Measurements from ENCODE around the gene POLN.

Gene POLN

GRCh38 chr4:2255501-2256155 is 13.7 kb upstream of the POLN start:
- TF ChIP-seq PATZ1 (CRISPR knock-in tag; IDR thresholded peaks at IDR 0.05; ENCODE audit: borderline replicate concordance) (no peak), ZFP30 (CRISPR knock-in tag; IDR thresholded peaks at IDR 0.05) (no peak), TSHZ2 (CRISPR knock-in tag; IDR thresholded peaks at IDR 0.05) (no peak), TOX (CRISPR knock-in tag; IDR thresholded peaks at IDR 0.05; ENCODE audit: borderline replicate concordance) (no peak), ISL1 (CRISPR knock-in tag; IDR thresholded peaks at IDR 0.05) (no peak), GLIS3 (CRISPR knock-in tag; IDR thresholded peaks at IDR 0.05) (no peak), ZNF70 (CRISPR knock-in tag; IDR thresholded peaks at IDR 0.05) (no peak)
- ATAC-seq, result no peak

- no peak for ATAC-seq
- TF ChIP-seq CSDC2 (CRISPR knock-in tag; IDR thresholded peaks at IDR 0.05) (no peak), ZC3H10 (CRISPR knock-in tag; IDR thresholded peaks at IDR 0.05) (no peak), ZNF8 (CRISPR knock-in tag; IDR thresholded peaks at IDR 0.05) (no peak), ZFP30 (CRISPR knock-in tag; IDR thresholded peaks at IDR 0.05) (no peak)
Observed at GRCh38 chr4:2254665-2255500, 13.0 kb upstream of the POLN start.

- TF ChIP-seq TOX (CRISPR knock-in tag; IDR thresholded peaks at IDR 0.05; ENCODE audit: borderline replicate concordance) (no peak), CSRNP3 (CRISPR knock-in tag; IDR thresholded peaks at IDR 0.05) (no peak), TSHZ2 (CRISPR knock-in tag; IDR thresholded peaks at IDR 0.05) (no peak), SNAI2 (CRISPR knock-in tag; IDR thresholded peaks at IDR 0.05) (no peak), ISL1 (CRISPR knock-in tag; IDR thresholded peaks at IDR 0.05) (no peak), BACH2 (CRISPR knock-in tag; IDR thresholded peaks at IDR 0.05; ENCODE audit: borderline replicate concordance) (no peak), GLIS3 (CRISPR knock-in tag; IDR thresholded peaks at IDR 0.05) (no peak), ESRRG (CRISPR knock-in tag; IDR thresholded peaks at IDR 0.05) (no peak)
- no peak for ATAC-seq
Observed at GRCh38 chr4:2253160-2254084, 11.5 kb upstream of the POLN start.

- ATAC-seq, result no peak
- TF ChIP-seq TOX (CRISPR knock-in tag; IDR thresholded peaks at IDR 0.05; ENCODE audit: borderline replicate concordance) (no peak), PPARA (CRISPR knock-in tag; IDR thresholded peaks at IDR 0.05; ENCODE audit: borderline replicate concordance) (no peak)
Observed at GRCh38 chr4:2252530-2253091, 10.7 kb upstream of the POLN start.

Measured in SK-N-SH treated with all-trans-retinoic acid at 6 μM for 48 hours (cell line).